HepG2 (cell line): Measurements from ENCODE around the gene PIP4K2B. TPM values are rescaled to one million over a fixed set of nuclear protein-coding genes. Genes with fewer than 3 reads are reported as not detected.
A peak's percentile ranks its signal among the peaks of the same experiment; 100 is the strongest.

Experiments
- AHR ChIP-seq: IDR thresholded peaks from 2 replicates; pipeline ENCODE4 v1.6.1; 2018; ENCODE audit warnings: missing genetic modification reagents, missing compliant biosample characterization
- ATRX ChIP-seq: sonication (generic); formaldehyde crosslinking; IDR thresholded peaks from 2 replicates; pipeline ENCODE4 v1.4.0; 2020; ENCODE audit warnings: missing genetic modification reagents, borderline replicate concordance
- CAMTA2 ChIP-seq: sonication (generic); formaldehyde crosslinking; IDR thresholded peaks from 2 replicates; pipeline ENCODE4 v1.4.0; 2020; ENCODE audit warnings: mild to moderate bottlenecking, missing genetic modification reagents, borderline replicate concordance
- CREM ChIP-seq, 2 experiments: sonication (generic) in 1 of 2; formaldehyde crosslinking in 1 of 2; IDR thresholded peaks; 2 replicates each; pipeline versions ENCODE4 v1.4.0 to v1.6.1; 2016 to 2020; ENCODE audit warnings: antibody characterized with exemption in 1 of 2, mild to moderate bottlenecking in 1 of 2, missing genetic modification reagents in 1 of 2
- JUND ChIP-seq: sonication (generic); formaldehyde crosslinking; IDR thresholded peaks from 2 replicates; pipeline ENCODE4 v1.8.0; 2022; ENCODE audit warnings: mild to moderate bottlenecking, missing genetic modification reagents
- NAIF1 ChIP-seq: sonication (generic); formaldehyde crosslinking; IDR thresholded peaks from 2 replicates; pipeline ENCODE4 v1.5.0; 2020; ENCODE audit warnings: mild to moderate bottlenecking, missing genetic modification reagents, borderline replicate concordance
- NONO ChIP-seq, 2 experiments: fragments of 450-650 bp in 1 of 2; sonication (generic) in 1 of 2; formaldehyde crosslinking in 1 of 2; IDR thresholded peaks in 1 of 2; conservative IDR thresholded peaks in 1 of 2; 2 replicates each; pipeline versions ENCODE4 v1.6.1 to v1.8.0; 2017 to 2022; ENCODE audit warnings: mild to moderate bottlenecking in 1 of 2, missing genetic modification reagents in 1 of 2, moderate library complexity in 1 of 2
- PHB2 ChIP-seq: fragments of 450-650 bp; IDR thresholded peaks from 2 replicates; pipeline ENCODE4 v1.6.1; 2018; ENCODE audit not compliant: partially characterized antibody
- polyA plus RNA-seq, 8 experiments: library from polyadenylated mRNA; depleted of rRNA in 3 of 8; stranded (reverse) in 7 of 8; unstranded in 1 of 8; fragments of >200 nt; fragmentation: Illumina TruSeq in 4 of 8; extraction: Trizol in 4 of 8; gene quantifications; 2 replicates each; pipeline versions ENCODE4 v1.2.1 to v1.2.3, GENCODE V29; 2011 to 2016; ENCODE audit warnings: low read depth in 4 of 8, missing spikeins in 1 of 8, mixed read lengths in 1 of 8; ENCODE audit not compliant: insufficient read depth in 1 of 8
- total RNA-seq, 5 experiments: library from RNA; depleted of rRNA; stranded (reverse); fragments of >200 nt; fragmentation: Illumina TruSeq; extraction: Trizol; gene quantifications; 2 replicates each; pipeline ENCODE4 v1.2.3, GENCODE V29; 2016; ENCODE audit warnings: low read depth in 1 of 5
- TF ChIP-seq, protein P1 (sequence below): sonication (generic); formaldehyde crosslinking; IDR thresholded peaks from 2 replicates; pipeline ENCODE4 v1.4.0; 2020; ENCODE audit warnings: mild to moderate bottlenecking, missing genetic modification reagents
- TF ChIP-seq, protein P2 (sequence below), 2 experiments: fragments of 450-650 bp in 1 of 2; sonication (generic) in 1 of 2; formaldehyde crosslinking; IDR thresholded peaks; 2 replicates each; pipeline versions ENCODE4 v1.5.0 to v1.8.0; 2020 to 2022; ENCODE audit warnings: mild to moderate bottlenecking in 1 of 2, missing genetic modification reagents in 1 of 2
- TF ChIP-seq, protein P3 (sequence below): IDR thresholded peaks from 2 replicates; pipeline ENCODE4 v1.6.1; 2018; ENCODE audit warnings: missing genetic modification reagents, mild to moderate bottlenecking, missing compliant biosample characterization
- TF ChIP-seq, protein P4 (sequence below): sonication (generic); formaldehyde crosslinking; IDR thresholded peaks from 2 replicates; pipeline ENCODE4 v1.4.0; 2020; ENCODE audit warnings: missing genetic modification reagents
- TF ChIP-seq, protein P5 (sequence below): IDR thresholded peaks from 2 replicates; pipeline ENCODE4 v1.6.1; 2016; ENCODE audit warnings: low read depth, missing genetic modification reagents, missing compliant biosample characterization
- TF ChIP-seq, protein P6 (sequence below): sonication (generic); formaldehyde crosslinking; IDR thresholded peaks from 2 replicates; pipeline ENCODE4 v1.8.1; 2023; ENCODE audit warnings: mild to moderate bottlenecking, missing genetic modification reagents
- TF ChIP-seq, protein P7 (sequence below): sonication (generic); formaldehyde crosslinking; IDR thresholded peaks from 2 replicates; pipeline ENCODE4 v1.8.0; 2022; ENCODE audit warnings: missing genetic modification reagents, mild to moderate bottlenecking, inconsistent platforms, borderline replicate concordance

The PIP4K2B gene
- total and polyA plus RNA-seq, 2 of the 13 experiments (the other 11 are each of a cell fraction or from before 2014, with no cell fraction given): 20.4 to 54.0 TPM

DNA sequence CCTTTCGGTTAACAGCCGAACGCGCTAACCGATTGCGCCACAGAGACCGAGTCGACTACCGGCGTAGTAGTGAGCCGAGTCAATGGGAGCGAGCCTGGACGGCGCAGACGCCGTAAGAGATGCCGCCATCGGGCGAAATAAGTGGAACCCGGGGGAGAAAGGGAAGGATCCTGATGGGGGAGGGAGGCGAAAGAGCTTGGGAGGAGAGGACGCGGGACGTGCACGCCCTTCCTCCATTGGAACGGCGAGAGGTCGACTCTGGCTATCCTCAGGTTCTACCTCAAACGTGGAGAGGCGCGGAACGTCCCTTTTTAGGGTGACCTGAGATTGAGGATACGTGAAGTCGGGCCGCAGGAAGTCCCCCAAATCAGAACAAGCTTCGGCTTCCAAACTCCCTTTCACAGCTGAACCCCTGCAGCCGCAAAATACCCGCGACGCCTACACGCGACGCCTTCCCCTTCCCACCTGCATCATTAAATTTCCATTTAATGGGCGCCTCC lies 47.5 kb downstream of the PIP4K2B start (continued):
- TF ChIP-seq, protein P1, sequence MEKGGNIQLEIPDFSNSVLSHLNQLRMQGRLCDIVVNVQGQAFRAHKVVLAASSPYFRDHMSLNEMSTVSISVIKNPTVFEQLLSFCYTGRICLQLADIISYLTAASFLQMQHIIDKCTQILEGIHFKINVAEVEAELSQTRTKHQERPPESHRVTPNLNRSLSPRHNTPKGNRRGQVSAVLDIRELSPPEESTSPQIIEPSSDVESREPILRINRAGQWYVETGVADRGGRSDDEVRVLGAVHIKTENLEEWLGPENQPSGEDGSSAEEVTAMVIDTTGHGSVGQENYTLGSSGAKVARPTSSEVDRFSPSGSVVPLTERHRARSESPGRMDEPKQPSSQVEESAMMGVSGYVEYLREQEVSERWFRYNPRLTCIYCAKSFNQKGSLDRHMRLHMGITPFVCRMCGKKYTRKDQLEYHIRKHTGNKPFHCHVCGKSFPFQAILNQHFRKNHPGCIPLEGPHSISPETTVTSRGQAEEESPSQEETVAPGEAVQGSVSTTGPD (CRISPR knock-in tag): no peak
- TF ChIP-seq, protein P2, sequence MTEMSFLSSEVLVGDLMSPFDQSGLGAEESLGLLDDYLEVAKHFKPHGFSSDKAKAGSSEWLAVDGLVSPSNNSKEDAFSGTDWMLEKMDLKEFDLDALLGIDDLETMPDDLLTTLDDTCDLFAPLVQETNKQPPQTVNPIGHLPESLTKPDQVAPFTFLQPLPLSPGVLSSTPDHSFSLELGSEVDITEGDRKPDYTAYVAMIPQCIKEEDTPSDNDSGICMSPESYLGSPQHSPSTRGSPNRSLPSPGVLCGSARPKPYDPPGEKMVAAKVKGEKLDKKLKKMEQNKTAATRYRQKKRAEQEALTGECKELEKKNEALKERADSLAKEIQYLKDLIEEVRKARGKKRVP (CRISPR knock-in tag; IDR thresholded peaks at IDR 0.05): peak in 1 of 2 experiments; percentile 73; a peak in 2 of 4 replicates
- TF ChIP-seq, protein P3, sequence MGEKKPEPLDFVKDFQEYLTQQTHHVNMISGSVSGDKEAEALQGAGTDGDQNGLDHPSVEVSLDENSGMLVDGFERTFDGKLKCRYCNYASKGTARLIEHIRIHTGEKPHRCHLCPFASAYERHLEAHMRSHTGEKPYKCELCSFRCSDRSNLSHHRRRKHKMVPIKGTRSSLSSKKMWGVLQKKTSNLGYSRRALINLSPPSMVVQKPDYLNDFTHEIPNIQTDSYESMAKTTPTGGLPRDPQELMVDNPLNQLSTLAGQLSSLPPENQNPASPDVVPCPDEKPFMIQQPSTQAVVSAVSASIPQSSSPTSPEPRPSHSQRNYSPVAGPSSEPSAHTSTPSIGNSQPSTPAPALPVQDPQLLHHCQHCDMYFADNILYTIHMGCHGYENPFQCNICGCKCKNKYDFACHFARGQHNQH (CRISPR knock-in tag): peak; percentile 77; the same call in 1 of the 2 replicates
- no peak for TF ChIP-seq CAMTA2 (CRISPR knock-in tag)
- TF ChIP-seq, protein P4, sequence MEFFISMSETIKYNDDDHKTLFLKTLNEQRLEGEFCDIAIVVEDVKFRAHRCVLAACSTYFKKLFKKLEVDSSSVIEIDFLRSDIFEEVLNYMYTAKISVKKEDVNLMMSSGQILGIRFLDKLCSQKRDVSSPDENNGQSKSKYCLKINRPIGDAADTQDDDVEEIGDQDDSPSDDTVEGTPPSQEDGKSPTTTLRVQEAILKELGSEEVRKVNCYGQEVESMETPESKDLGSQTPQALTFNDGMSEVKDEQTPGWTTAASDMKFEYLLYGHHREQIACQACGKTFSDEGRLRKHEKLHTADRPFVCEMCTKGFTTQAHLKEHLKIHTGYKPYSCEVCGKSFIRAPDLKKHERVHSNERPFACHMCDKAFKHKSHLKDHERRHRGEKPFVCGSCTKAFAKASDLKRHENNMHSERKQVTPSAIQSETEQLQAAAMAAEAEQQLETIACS (CRISPR knock-in tag): no peak
- TF ChIP-seq NAIF1 (CRISPR knock-in tag): peak; percentile 73
- peak; percentile 1; the same call in 1 of the 2 replicates for TF ChIP-seq CREM (IDR thresholded peaks at IDR 0.05)
- no peak for TF ChIP-seq CREM (CRISPR knock-in tag; IDR thresholded peaks at IDR 0.05)
- no peak for TF ChIP-seq PHB2
- TF ChIP-seq AHR: peak; percentile 58; the same call in 1 of the 2 replicates
- TF ChIP-seq, protein P5, sequence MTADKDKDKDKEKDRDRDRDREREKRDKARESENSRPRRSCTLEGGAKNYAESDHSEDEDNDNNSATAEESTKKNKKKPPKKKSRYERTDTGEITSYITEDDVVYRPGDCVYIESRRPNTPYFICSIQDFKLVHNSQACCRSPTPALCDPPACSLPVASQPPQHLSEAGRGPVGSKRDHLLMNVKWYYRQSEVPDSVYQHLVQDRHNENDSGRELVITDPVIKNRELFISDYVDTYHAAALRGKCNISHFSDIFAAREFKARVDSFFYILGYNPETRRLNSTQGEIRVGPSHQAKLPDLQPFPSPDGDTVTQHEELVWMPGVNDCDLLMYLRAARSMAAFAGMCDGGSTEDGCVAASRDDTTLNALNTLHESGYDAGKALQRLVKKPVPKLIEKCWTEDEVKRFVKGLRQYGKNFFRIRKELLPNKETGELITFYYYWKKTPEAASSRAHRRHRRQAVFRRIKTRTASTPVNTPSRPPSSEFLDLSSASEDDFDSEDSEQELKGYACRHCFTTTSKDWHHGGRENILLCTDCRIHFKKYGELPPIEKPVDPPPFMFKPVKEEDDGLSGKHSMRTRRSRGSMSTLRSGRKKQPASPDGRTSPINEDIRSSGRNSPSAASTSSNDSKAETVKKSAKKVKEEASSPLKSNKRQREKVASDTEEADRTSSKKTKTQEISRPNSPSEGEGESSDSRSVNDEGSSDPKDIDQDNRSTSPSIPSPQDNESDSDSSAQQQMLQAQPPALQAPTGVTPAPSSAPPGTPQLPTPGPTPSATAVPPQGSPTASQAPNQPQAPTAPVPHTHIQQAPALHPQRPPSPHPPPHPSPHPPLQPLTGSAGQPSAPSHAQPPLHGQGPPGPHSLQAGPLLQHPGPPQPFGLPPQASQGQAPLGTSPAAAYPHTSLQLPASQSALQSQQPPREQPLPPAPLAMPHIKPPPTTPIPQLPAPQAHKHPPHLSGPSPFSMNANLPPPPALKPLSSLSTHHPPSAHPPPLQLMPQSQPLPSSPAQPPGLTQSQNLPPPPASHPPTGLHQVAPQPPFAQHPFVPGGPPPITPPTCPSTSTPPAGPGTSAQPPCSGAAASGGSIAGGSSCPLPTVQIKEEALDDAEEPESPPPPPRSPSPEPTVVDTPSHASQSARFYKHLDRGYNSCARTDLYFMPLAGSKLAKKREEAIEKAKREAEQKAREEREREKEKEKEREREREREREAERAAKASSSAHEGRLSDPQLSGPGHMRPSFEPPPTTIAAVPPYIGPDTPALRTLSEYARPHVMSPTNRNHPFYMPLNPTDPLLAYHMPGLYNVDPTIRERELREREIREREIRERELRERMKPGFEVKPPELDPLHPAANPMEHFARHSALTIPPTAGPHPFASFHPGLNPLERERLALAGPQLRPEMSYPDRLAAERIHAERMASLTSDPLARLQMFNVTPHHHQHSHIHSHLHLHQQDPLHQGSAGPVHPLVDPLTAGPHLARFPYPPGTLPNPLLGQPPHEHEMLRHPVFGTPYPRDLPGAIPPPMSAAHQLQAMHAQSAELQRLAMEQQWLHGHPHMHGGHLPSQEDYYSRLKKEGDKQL (CRISPR knock-in tag): 0 out of 2 replicates have a peak, but pooled peaks have one; percentile 15
- no peak for TF ChIP-seq JUND
- no peak for TF ChIP-seq NONO (IDR thresholded peaks at IDR 0.05)
- peak; percentile 96 for TF ChIP-seq NONO (CRISPR knock-in tag; conservative IDR thresholded peaks at IDR 0.05)
- TF ChIP-seq ATRX (CRISPR knock-in tag): no peak
- TF ChIP-seq, protein P6, sequence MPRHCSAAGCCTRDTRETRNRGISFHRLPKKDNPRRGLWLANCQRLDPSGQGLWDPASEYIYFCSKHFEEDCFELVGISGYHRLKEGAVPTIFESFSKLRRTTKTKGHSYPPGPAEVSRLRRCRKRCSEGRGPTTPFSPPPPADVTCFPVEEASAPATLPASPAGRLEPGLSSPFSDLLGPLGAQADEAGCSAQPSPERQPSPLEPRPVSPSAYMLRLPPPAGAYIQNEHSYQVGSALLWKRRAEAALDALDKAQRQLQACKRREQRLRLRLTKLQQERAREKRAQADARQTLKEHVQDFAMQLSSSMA (CRISPR knock-in tag): 0 out of 2 replicates have a peak, but pooled peaks have one; percentile 49
- TF ChIP-seq, protein P7, sequence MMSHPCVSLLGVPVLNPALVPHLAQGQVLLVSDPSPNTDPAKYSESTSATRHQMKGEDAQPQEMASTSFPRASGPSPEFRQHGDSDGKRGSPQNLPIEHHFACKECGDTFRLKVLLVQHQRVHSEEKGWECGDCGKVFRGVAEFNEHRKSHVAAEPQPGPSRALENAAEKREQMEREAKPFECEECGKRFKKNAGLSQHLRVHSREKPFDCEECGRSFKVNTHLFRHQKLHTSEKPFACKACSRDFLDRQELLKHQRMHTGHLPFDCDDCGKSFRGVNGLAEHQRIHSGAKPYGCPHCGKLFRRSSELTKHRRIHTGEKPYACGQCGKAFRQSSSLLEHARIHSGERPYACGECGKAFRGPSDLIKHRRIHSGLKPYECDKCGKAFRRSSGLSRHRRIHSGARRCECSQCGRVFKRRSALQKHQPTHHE: no peak
